ENCODE measurements around the gene GNA12. TPM values are rescaled to one million over a fixed set of nuclear protein-coding genes. Genes with fewer than 3 reads are reported as not detected.

The GNA12 gene
- total RNA-seq, 8 experiments from 2014 or later = 9.7 to 33.3 (median 20.5) TPM

DNA sequence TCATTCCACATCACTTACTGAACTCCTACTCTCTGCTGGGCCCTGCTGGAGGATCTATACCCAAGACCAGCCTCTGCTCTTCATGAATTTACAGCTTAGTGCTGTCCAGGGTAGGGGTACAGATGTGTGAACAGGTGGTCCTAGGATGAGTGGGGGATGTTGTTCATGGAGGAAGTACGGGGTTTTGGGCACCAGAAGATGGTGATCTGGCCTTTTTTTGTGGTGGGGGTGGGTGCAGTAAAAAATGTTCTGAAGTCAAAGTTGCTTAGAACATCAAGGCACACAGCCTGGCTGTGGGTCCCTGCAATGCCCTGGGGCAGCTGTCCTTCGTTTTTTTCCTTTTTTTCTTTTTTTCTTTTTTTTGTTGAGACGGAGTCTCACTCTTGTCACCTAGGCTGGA is 34.2 kb upstream of the GNA12 start:
- Histone ChIP-seq H3K27ac (no peak overlapping the region), H3K4me3 (no peak overlapping the region), H3K4me1 (replicated peaks in 1 of 2) (peaks cover 51 to 68% of the 10 kb centered on the region in 2 donors)
- 40 to 100% (median 83%) methylated on average over 1 to 2 of the region's 3 CpGs; no CpG with 5 or more reads in 3 of the 10 experiments for WGBS, 10 experiments
- in situ Hi-C loops (cut with MboI; ENCODE audit: low pct_unique_long_range_greater_than_20kb in 2 of 9, low sequenced_read_pairs in 9 of 9, unreplicated experiment in 9 of 9) = loop anchor here in 4 of 9 experiments (25.0 kb wide), 3 partner anchors 284 to 784 kb away; no protein-coding TSS in a partner anchor
- ATAC-seq (replicated peaks in 6 of 8) = no peak

DNA sequence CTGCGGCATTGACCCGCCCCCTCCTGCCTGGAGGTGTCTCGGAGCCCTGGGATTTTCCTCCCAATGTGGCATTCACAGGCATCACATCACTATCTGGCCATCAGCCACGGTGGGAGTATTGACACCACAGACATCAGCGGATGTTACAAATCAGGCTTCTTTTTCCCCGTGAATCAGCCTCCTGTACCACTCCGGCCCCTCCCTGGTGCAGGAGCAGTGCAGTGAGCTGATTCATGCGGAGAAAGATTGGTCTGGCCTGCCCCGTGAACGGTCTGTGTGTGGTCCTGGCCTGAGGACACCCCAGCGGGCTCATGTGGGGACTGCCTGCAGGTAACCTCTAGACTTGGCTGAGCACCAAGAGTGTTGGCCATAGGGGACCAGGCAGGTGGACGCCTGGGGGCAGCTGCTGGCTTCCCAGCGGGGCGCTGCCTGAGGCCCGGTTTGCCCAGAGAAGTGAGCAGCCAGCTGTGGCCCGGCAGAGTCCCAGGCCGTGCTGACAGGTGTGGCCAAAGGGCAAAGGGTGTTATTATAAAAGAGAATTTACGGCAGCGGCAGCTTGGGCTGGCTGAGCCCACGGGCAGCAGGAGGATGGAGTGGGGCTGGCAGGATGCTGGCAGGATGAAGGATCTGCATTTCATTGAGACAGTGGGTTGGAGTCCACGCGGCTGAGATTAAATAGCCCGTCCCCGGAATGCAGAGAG is 32.1 kb upstream of the GNA12 start:
- in situ Hi-C loops (cut with MboI; ENCODE audit: low pct_unique_long_range_greater_than_20kb in 2 of 9, low sequenced_read_pairs in 9 of 9, unreplicated experiment in 9 of 9) = loop anchor here in 4 of 9 experiments (25.0 kb wide), 3 partner anchors 286 to 786 kb away; no protein-coding TSS in a partner anchor
- peak; percentile 10 to 83 (median 80) for ATAC-seq (replicated peaks in 6 of 8)
- Histone ChIP-seq H3K4me1 (replicated peaks in 1 of 2) (peaks cover 50 to 60% of the 10 kb centered on the region in 2 donors), H3K27ac (peak overlapping the region in 1 of 2 donors; percentile 1), H3K4me3 (no peak overlapping the region)
- 14 to 100% (median 27%) methylated on average over 1 to 11 of the region's 24 CpGs for WGBS, 10 experiments

DNA sequence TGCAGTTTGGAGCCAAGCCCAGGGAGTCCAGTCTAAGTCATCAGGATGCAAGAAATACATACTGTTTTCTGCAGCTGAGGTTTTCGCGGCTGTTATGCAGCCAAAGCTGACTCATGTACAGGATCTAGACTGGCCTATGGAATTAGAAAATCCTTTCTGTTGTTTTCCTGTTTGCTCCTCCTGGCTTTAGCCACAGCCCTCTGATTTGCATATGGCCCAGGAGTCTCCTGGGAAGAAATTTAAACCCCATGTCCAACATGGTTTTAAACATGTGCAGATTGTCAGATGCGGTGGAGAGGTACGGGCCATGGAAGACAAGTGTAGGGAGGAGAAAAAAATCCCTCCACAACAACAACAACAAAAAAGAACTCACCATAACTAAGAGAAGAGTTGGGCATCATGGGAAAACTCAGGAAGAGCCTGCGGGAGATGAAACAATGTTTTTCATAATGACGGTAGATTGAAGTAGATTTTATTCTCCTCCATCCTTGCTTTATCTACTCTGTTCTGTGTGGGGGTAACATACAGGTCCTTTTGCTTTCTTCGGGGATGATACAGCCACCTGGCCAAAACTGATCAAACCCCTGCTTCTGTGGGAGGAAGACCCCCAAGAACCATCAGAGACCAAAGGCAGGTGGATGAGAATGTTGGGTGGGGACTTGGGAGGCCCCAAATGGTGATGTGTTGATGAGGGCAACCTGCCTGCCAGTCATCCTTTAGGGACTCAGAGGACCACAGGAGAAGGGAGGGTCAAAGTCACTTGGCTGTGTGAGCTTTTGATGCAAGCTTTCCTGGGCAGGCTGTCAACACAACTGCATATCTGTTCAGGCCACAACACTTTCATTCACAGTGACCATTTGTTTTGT is 29.8 kb upstream of the GNA12 start:
- Histone ChIP-seq H3K4me1 (replicated peaks in 1 of 2) (peaks cover 46 to 52% of the 10 kb centered on the region in 2 donors), H3K27ac (peak overlapping the region; percentile 64 to 87), H3K4me3 (no peak overlapping the region)
- in situ Hi-C loops (cut with MboI; ENCODE audit: low pct_unique_long_range_greater_than_20kb in 2 of 9, low sequenced_read_pairs in 9 of 9, unreplicated experiment in 9 of 9) = loop anchor here in 5 of 9 experiments (25.0 kb wide), 1 partner anchor 1763 kb away; no protein-coding TSS in a partner anchor
- peak; percentile 32 to 82 (median 47) for ATAC-seq (replicated peaks in 6 of 8)
- WGBS, 10 experiments = 0 to 68% (median 25%) methylated on average over 1 to 5 of the region's 7 CpGs; no CpG with 5 or more reads in 2 of the 10 experiments

DNA sequence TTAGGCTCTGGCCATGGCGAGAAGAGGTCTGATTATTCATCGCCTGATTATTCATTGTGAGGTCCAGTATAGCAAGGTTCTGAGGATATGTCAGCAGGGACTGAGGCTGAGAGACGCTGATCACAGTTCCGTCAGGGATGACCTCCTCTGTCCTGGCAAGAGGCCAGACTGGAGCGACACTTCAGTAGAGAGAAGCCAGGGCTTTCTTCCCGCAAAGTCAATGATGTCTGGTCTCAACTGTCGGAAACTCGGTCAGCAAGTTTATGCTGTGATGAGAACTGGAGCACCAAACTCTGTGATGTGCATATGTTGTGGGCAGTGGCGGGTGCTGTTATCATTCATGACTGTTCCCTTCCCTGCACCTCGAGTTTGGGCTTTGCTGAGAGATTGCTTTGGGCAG is 29.0 kb upstream of the GNA12 start:
- in situ Hi-C loops (cut with MboI; ENCODE audit: low pct_unique_long_range_greater_than_20kb in 2 of 9, low sequenced_read_pairs in 9 of 9, unreplicated experiment in 9 of 9) = loop anchor here in 5 of 9 experiments (25.0 kb wide), 1 partner anchor 1764 kb away; no protein-coding TSS in a partner anchor
- Histone ChIP-seq H3K27ac (no peak overlapping the region), H3K4me3 (no peak overlapping the region), H3K4me1 (replicated peaks in 1 of 2) (peaks cover 46 to 47% of the 10 kb centered on the region in 2 donors)
- 53 to 100% (median 89%) methylated on average over 1 to 4 of the region's 10 CpGs; no CpG with 5 or more reads in 3 of the 10 experiments for WGBS, 10 experiments
- no peak for ATAC-seq (replicated peaks in 6 of 8)

DNA sequence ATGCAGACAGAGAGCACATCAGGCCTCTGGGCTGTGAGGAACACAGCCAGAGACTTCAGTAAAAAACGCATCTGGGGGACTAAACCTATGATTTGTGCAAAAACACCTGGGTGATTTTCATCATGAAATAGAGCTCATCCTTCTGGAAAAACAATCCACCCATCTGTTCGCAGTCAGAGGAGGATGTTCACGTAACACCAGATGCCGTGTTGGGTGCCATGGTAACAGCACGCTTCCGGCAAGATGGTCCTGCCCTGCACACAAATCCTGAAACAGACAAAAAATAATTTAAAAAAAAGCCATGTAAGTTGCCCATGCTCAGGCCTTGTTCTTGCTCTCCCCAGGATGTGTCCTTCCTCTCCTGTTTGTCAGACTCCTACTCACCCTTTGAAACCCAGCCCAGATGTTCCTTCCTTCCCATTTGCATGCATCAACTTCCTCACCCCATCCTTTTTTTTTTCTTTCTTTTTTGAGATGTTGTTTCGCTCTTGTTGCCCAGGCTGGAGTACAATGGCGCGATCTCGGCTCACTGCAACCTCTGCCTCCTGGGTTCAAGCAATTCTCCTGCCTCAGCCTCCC is 28.3 kb upstream of the GNA12 start:
- in situ Hi-C loops (cut with MboI; ENCODE audit: low pct_unique_long_range_greater_than_20kb in 2 of 9, low sequenced_read_pairs in 9 of 9, unreplicated experiment in 9 of 9) = loop anchor here in 5 of 9 experiments (25.0 kb wide), 1 partner anchor 1765 kb away; no protein-coding TSS in a partner anchor
- H3K27ac ChIP-seq = no peak overlapping the region

DNA sequence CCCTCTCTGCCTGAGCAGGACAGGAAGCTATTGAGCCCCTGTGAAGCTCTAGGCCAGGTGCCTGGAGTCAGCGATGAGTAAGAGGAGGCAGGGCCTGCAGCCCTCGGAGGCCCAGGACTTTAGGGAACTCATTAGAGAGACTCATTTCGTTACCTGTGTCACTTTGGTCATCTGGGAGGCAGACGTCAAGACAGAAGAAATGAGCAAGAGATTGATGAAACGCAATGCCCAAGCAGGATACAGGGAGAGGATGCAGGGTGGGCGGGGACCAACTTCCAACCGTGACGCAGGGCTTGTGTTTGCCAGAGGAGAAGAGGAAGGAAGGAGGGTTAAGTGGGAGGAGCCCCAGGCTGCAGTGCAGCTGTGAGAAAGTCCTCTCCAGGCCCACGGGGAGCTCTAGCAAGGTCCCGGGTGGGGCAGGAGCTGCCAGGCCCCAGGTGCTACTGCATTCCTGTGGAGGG is 26.4 kb upstream of the GNA12 start:
- WGBS, 10 experiments = 0 to 47% (median 47%) methylated on average over 2 to 9 of the region's 10 CpGs; no CpG with 5 or more reads in 7 of the 10 experiments
- in situ Hi-C loops (cut with MboI; ENCODE audit: low pct_unique_long_range_greater_than_20kb in 2 of 9, low sequenced_read_pairs in 9 of 9, unreplicated experiment in 9 of 9) = loop anchor here in 5 of 9 experiments (25.0 kb wide), 1 partner anchor 1767 kb away; no protein-coding TSS in a partner anchor
- H3K27ac ChIP-seq = no peak overlapping the region

More for the DNA sequence above, 28.3 kb upstream of the GNA12 start:
- 42 to 100% (median 69%) methylated on average over 1 to 7 of the region's 10 CpGs; no CpG with 5 or more reads in 2 of the 10 experiments for WGBS, 10 experiments
- peaks cover 46 to 47% of the 10 kb centered on the region in 2 donors for H3K4me1 ChIP-seq (replicated peaks in 1 of 2)
- H3K4me3 ChIP-seq = no peak overlapping the region
- ATAC-seq (replicated peaks in 6 of 8) = no peak

DNA sequence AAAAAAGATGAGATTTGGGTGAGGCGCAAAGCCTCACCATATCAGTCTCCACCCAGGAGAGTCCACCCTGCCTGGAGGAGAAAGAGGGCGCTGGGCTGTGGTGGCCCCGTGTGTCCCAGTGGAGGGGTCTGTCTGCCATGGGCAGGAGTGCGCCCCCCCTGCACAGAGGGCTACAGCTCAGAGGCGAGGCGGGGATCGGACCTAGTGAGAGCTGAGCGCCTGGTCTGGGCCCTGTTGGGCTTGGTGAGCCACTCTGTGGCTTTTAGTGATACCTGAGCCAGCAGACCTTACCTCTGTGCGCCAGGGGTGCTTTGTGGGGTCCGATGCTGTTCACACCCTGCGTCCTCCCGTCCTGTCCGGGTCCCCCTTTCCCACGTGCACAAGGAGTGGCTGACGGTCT is 25.9 kb upstream of the GNA12 start:
- no peak overlapping the region for H3K27ac ChIP-seq
- no peak for ATAC-seq (replicated peaks in 6 of 8)
- WGBS, 10 experiments = 86 to 100% (median 87%) methylated on average over 1 to 7 of the region's 15 CpGs; no CpG with 5 or more reads in 7 of the 10 experiments
- H3K4me1 ChIP-seq (replicated peaks in 1 of 2) = peaks cover 28 to 34% of the 10 kb centered on the region in 2 donors
- in situ Hi-C loops (cut with MboI; ENCODE audit: low pct_unique_long_range_greater_than_20kb in 2 of 9, low sequenced_read_pairs in 9 of 9, unreplicated experiment in 9 of 9) = loop anchor here in 5 of 9 experiments (25.0 kb wide), 1 partner anchor 1767 kb away; no protein-coding TSS in a partner anchor
- no peak overlapping the region for H3K4me3 ChIP-seq

More for the DNA sequence above, 26.4 kb upstream of the GNA12 start:
- H3K4me3 ChIP-seq = no peak overlapping the region
- peaks cover 32 to 34% of the 10 kb centered on the region in 2 donors for H3K4me1 ChIP-seq (replicated peaks in 1 of 2)
- ATAC-seq (replicated peaks in 6 of 8) = peak; percentile 38 to 76 (median 60)

DNA sequence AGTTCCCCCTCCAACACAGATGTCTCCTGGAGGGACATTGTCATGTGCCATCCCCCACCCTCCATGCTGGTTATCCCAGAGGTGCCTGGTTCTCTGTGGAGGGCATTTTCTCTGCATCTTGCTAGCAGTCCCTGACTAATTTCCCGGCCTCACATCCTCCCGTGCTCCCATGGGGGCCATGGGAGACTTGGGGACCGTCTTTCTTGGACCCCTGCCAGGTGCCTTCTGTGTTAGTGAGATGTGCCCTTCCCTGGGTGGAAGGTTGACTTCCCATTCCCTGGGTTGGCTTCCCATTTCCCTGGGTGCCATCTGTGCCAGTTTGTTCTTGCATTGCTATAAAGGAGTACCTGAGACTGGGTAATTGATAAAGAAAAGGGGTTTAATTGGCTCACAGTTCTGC is 22.5 kb upstream of the GNA12 start:
- Histone ChIP-seq H3K4me3 (no peak overlapping the region), H3K4me1 (replicated peaks in 1 of 2) (peaks cover 16 to 25% of the 10 kb centered on the region in 2 donors), H3K27ac (no peak overlapping the region)
- WGBS, 10 experiments = 80% methylated on average over 1 of the region's 3 CpGs; no CpG with 5 or more reads in 9 of the 10 experiments
- ATAC-seq (replicated peaks in 6 of 8) = no peak
- in situ Hi-C loops (cut with MboI; ENCODE audit: low pct_unique_long_range_greater_than_20kb in 2 of 9, low sequenced_read_pairs in 9 of 9, unreplicated experiment in 9 of 9) = loop anchor here in 5 of 9 experiments (25.0 kb wide), 1 partner anchor 1771 kb away; no protein-coding TSS in a partner anchor

DNA sequence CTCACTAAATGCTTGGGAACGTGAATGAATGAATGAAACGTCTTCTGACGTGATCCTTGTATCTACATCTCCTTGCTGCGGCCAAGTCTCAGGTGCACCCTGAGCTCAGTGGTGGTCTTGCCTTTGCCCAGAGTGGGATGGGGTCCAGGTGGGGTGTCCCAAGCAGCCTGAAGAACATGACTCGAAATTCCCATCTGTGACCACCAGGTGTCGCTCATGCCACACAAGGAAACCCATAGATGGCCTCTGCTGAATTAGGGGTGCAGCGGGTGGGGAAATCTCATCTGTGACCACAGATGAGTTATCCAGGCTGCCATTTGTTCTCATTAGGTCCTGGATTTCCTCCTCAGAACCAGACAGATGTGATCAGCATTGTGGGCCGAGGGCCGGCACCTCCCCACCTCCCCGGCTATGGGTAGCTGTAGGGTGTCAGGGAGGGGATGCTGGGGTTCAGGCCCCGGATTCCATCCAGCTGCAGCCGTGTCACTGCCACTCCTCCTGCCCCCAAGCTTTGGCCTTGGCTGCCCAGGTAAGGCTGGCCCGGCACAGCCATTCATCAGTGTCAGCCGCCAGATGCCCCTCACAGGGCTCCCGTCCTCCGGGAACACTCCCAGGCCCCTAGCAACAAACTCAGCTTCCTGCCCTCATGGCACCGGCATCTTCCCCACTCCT is 21.0 kb upstream of the GNA12 start:
- ATAC-seq (replicated peaks in 6 of 8) = peak in 7 of 8 experiments; percentile 11 to 81 (median 55)
- 0 to 67% (median 31%) methylated on average over 1 to 13 of the region's 17 CpGs; no CpG with 5 or more reads in 2 of the 10 experiments for WGBS, 10 experiments
- Histone ChIP-seq H3K4me3 (no peak overlapping the region), H3K4me1 (replicated peaks in 1 of 2) (peaks cover 16 to 23% of the 10 kb centered on the region in 2 donors), H3K27ac (no peak overlapping the region)
- in situ Hi-C loops (cut with MboI; ENCODE audit: low pct_unique_long_range_greater_than_20kb in 2 of 9, low sequenced_read_pairs in 9 of 9, unreplicated experiment in 9 of 9) = loop anchor here in 5 of 9 experiments (25.0 kb wide), 1 partner anchor 1772 kb away; no protein-coding TSS in a partner anchor

DNA sequence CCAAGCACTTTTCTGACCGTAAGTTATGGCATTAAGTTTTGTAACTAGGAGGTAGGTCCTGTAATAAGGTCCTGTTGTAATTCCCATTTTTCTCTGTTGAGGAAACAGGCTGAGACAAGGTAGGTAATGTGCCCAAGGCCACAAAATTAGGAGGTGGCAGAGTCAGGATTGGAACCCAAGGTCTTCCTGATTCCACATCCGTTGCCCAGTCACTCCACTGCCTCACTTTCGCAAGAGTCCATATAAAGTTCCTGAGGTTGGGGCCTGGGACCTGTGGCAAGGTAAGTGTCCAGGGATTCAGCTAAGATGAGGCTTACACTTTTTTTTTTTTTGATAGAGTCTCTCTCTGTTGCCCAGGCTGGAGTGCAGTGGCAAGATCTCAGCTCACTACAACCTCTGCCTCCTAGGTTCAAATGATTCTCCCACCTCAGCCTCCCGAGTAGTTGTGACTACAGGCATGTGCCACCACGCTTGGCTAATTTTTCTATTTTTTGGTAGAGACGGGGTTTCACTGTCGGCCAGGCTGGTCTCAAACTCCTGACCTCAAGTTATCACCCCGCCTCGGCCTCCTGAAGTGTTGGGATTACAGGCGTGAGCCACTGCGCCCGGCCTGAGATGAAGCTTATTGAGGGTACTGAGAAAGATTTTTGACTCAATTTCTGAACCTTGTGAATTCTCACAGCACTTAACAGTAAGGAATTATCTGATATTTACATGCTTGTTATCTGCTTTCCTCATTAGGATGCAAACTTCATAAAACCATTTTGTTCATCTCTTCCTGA is 20.3 kb upstream of the GNA12 start:
- H3K4me3 ChIP-seq = no peak overlapping the region
- in situ Hi-C loops (cut with MboI; ENCODE audit: low pct_unique_long_range_greater_than_20kb in 2 of 9, low sequenced_read_pairs in 9 of 9, unreplicated experiment in 9 of 9) = loop anchor here in 5 of 9 experiments (25.0 kb wide), 1 partner anchor 1773 kb away; no protein-coding TSS in a partner anchor

More for the DNA sequence above, 20.3 kb upstream of the GNA12 start:
- H3K4me1 ChIP-seq (replicated peaks in 1 of 2) = peaks cover 17 to 25% of the 10 kb centered on the region in 2 donors
- no peak overlapping the region for H3K27ac ChIP-seq
- ATAC-seq (replicated peaks in 6 of 8) = no peak
- 50 to 100% (median 92%) methylated on average over 1 to 7 of the region's 12 CpGs; no CpG with 5 or more reads in 1 of the 10 experiments for WGBS, 10 experiments

All from motor neuron (in vitro differentiated cells).